Lung (tissue), 12 donors: ENCODE measurements around the gene GPR37. TPM values are rescaled to one million over a fixed set of nuclear protein-coding genes. Genes with fewer than 3 reads are reported as not detected.

ENCODE experiments used
- ATAC-seq: fragments of 200-7000 bp; cut with Tn5 transposase; one replicate; pipeline ENCODE4 v1.9.1; 2020; ENCODE audit warnings: moderate number of reproducible peaks; ENCODE audit not compliant: insufficient read depth, low FRiP score
- DNase-seq, 3 donors: peaks; one replicate each; pipeline ENCODE4 v3.0.0-alpha.2; 2013 to 2017
- H3K27ac ChIP-seq, 2 donors: one replicate each; pipeline ENCODE4 v1.5.1; 2013; ENCODE audit warnings: mild to moderate bottlenecking in 2 of 2, moderate library complexity in 2 of 2, control low read depth in 1 of 2, inconsistent platforms in 1 of 2, low read depth in 1 of 2, low read length in 1 of 2
- H3K27me3 ChIP-seq, 3 donors: one replicate each; pipeline ENCODE4 v1.5.1; 2013; ENCODE audit warnings: low read length in 2 of 3; ENCODE audit not compliant: control insufficient read depth in 3 of 3, insufficient read depth in 3 of 3
- H3K36me3 ChIP-seq, 4 donors: one replicate each; pipeline ENCODE4 v1.5.1; 2013; ENCODE audit warnings: low read length in 4 of 4, mild to moderate bottlenecking in 1 of 4, moderate library complexity in 1 of 4; ENCODE audit not compliant: control insufficient read depth in 4 of 4, insufficient read depth in 4 of 4
- H3K4me1 ChIP-seq, 5 donors: one replicate each; pipeline ENCODE4 v1.5.1; 2013; ENCODE audit warnings: low read length in 5 of 5, mild to moderate bottlenecking in 2 of 5, moderate library complexity in 1 of 5; ENCODE audit not compliant: control insufficient read depth in 5 of 5, insufficient read depth in 5 of 5
- H3K4me3 ChIP-seq: one replicate; pipeline ENCODE4 v1.5.1; 2013; ENCODE audit warnings: mild to moderate bottlenecking, control low read depth, moderate library complexity
- H3K9ac ChIP-seq, 2 donors: one replicate each; pipeline ENCODE4 v1.5.1; 2013; ENCODE audit warnings: low read length in 2 of 2, control low read depth in 1 of 2; ENCODE audit not compliant: insufficient read depth in 1 of 2
- H3K9me3 ChIP-seq, 4 donors: one replicate each; pipeline ENCODE4 v1.5.1; 2013; ENCODE audit warnings: low read length in 3 of 4, mild to moderate bottlenecking in 1 of 4, moderate library complexity in 1 of 4; ENCODE audit not compliant: control insufficient read depth in 4 of 4, insufficient read depth in 3 of 4
- WGBS, 2 donors: extraction: QIAGEN DNeasy Blood & Tissue Kit; methylation state at CpG; one replicate each; pipeline ENCODE4 v1.1.7; 2013; 5-methylcytosine and 5-hydroxymethylcytosine counted together
- polyA plus RNA-seq, 2 donors: library from polyadenylated mRNA; stranded (reverse); fragments of 200-250 nt; gene quantifications; one replicate each; pipeline ENCODE4 v1.2.1, GENCODE V29; 2013
- total RNA-seq, 2 donors: library from RNA; depleted of rRNA in 1 of 2; stranded (reverse); fragments of >200 nt in 1 of 2; gene quantifications; one replicate each; pipeline ENCODE4 v1.2.1, GENCODE V29; 2014 to 2021
- TF ChIP-seq, protein P1 (sequence below): IDR thresholded peaks from 2 replicates; pipeline ENCODE4 v1.5.1; 2012; ENCODE audit warnings: mild to moderate bottlenecking; ENCODE audit errors: control extremely low read depth, extremely low read depth
- donor health status: control.
- donor health status: control.
- donor health status: Bipolar disorder and iron deficiency.
- donor health status: healthy.
- donor health status: DM: yes; HTN: yes; CAD: no.

GPR37 gene
- total and polyA plus RNA-seq, 4 donors, result 0.08 to 2.8 (median 0.94) TPM

GRCh38 chr7:124701955-124702354, 63.6 kb downstream of the GPR37 start:
- Histone ChIP-seq H3K9ac (no peak overlapping the region), H3K4me3 (no peak overlapping the region), H3K27ac (no peak overlapping the region), H3K36me3 (no peaks in the 10 kb centered on the region), H3K4me1 (peaks cover 0 to 3% (median 0%) of the 10 kb centered on the region in 5 donors), H3K27me3 (no peaks in the 10 kb centered on the region), H3K9me3 (no peaks in the 10 kb centered on the region)
- TF ChIP-seq, protein P1, sequence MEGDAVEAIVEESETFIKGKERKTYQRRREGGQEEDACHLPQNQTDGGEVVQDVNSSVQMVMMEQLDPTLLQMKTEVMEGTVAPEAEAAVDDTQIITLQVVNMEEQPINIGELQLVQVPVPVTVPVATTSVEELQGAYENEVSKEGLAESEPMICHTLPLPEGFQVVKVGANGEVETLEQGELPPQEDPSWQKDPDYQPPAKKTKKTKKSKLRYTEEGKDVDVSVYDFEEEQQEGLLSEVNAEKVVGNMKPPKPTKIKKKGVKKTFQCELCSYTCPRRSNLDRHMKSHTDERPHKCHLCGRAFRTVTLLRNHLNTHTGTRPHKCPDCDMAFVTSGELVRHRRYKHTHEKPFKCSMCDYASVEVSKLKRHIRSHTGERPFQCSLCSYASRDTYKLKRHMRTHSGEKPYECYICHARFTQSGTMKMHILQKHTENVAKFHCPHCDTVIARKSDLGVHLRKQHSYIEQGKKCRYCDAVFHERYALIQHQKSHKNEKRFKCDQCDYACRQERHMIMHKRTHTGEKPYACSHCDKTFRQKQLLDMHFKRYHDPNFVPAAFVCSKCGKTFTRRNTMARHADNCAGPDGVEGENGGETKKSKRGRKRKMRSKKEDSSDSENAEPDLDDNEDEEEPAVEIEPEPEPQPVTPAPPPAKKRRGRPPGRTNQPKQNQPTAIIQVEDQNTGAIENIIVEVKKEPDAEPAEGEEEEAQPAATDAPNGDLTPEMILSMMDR, result no peak
- DNase-seq (peak in 1 of 3 donors; percentile 49), ATAC-seq (no peak)
- WGBS, 2 donors, result 79 to 83% methylated on average over 2 of the region's 2 CpGs

- H3K9ac ChIP-seq, result no peak overlapping the region
- H3K9me3 ChIP-seq, result no peaks in the 10 kb centered on the region
- 74 to 81% methylated on average over 3 of the region's 3 CpGs for WGBS, 2 donors
- no peak overlapping the region for H3K27ac ChIP-seq
- TF ChIP-seq, protein P1, result no peak
- no peaks in the 10 kb centered on the region for H3K27me3 ChIP-seq
- H3K36me3 ChIP-seq, result no peaks in the 10 kb centered on the region
- ATAC-seq (no peak), DNase-seq (no peak)
- H3K4me3 ChIP-seq, result no peak overlapping the region
- peaks cover 0 to 9% (median 0%) of the 10 kb centered on the region in 5 donors for H3K4me1 ChIP-seq
Measured at GRCh38 chr7:124700655-124701054, 64.9 kb downstream of the GPR37 start.

- H3K4me3 ChIP-seq, result no peak overlapping the region
- H3K9me3 ChIP-seq, result no peaks in the 10 kb centered on the region
- H3K9ac ChIP-seq, result no peak overlapping the region
- H3K36me3 ChIP-seq, result no peaks in the 10 kb centered on the region
- DNase-seq (no peak), ATAC-seq (no peak)
- no peak overlapping the region for H3K27ac ChIP-seq
- 71 to 81% methylated on average over 3 of the region's 3 CpGs for WGBS, 2 donors
- no peaks in the 10 kb centered on the region for H3K27me3 ChIP-seq
- TF ChIP-seq, protein P1, result no peak
- H3K4me1 ChIP-seq, result peaks cover 0 to 9% (median 0%) of the 10 kb centered on the region in 5 donors
Measured at GRCh38 chr7:124698964-124699363, 66.6 kb downstream of the GPR37 start.

- WGBS, 2 donors, result 92% methylated on average over 4 of the region's 4 CpGs
- Histone ChIP-seq H3K4me3 (no peak overlapping the region), H3K27ac (no peak overlapping the region), H3K27me3 (no peaks in the 10 kb centered on the region), H3K9ac (no peak overlapping the region), H3K4me1 (peaks cover 0 to 13% (median 0%) of the 10 kb centered on the region in 5 donors), H3K9me3 (no peaks in the 10 kb centered on the region), H3K36me3 (no peaks in the 10 kb centered on the region)
- ATAC-seq, result no peak
- no peak for DNase-seq
- TF ChIP-seq, protein P1, result no peak
Measured at GRCh38 chr7:124697746-124698145, 67.8 kb downstream of the GPR37 start.
